Activated naive CD4-positive, alpha-beta T cell (primary cell): ENCODE data around the gene PNMT.

Experiments used
- DNase-seq, 4 experiments: peaks; one replicate each; lab custom pipeline; 2025; lab: John Stamatoyannopoulos, UW

Gene PNMT

GRCh38 chr17:39633570-39634183 is 34.6 kb upstream of the PNMT start:
- no peak for DNase-seq

GRCh38 chr17:39634384-39634871 is 33.8 kb upstream of the PNMT start:
- no peak for DNase-seq

- no peak for DNase-seq
Measured at GRCh38 chr17:39635614-39636176, 32.6 kb upstream of the PNMT start.

- DNase-seq, result no peak
Measured at GRCh38 chr17:39636587-39636926, 31.7 kb upstream of the PNMT start.

- peak; percentile 66 to 91 (median 78) for DNase-seq
Measured at GRCh38 chr17:39636927-39637736, 31.1 kb upstream of the PNMT start, which contains the start of gene STARD3. Gene STARD3 (plus strand): TSS chr17:39637144. CDS start chr17:39653532, 16,388 bp downstream.

GRCh38 chr17:39638317-39638716 is 29.9 kb upstream of the PNMT start:
- DNase-seq, result no peak

GRCh38 chr17:39639043-39639442 is 29.2 kb upstream of the PNMT start:
- DNase-seq, result no peak

- DNase-seq, result no peak
Measured at GRCh38 chr17:39639566-39640458, 28.4 kb upstream of the PNMT start.

GRCh38 chr17:39640591-39641031 is 27.6 kb upstream of the PNMT start:
- DNase-seq, result no peak

- no peak for DNase-seq
Measured at GRCh38 chr17:39641097-39641496, 27.2 kb upstream of the PNMT start.

GRCh38 chr17:39641883-39642282 is 26.4 kb upstream of the PNMT start:
- no peak for DNase-seq

GRCh38 chr17:39642291-39643074 is 25.8 kb upstream of the PNMT start:
- DNase-seq, result no peak

- no peak for DNase-seq
Measured at GRCh38 chr17:39643271-39643670, 25.0 kb upstream of the PNMT start.

- no peak for DNase-seq
Measured at GRCh38 chr17:39647256-39647655, 21.0 kb upstream of the PNMT start.

- DNase-seq, result no peak
Measured at GRCh38 chr17:39648616-39649366, 19.5 kb upstream of the PNMT start.

- DNase-seq, result no peak
Measured at GRCh38 chr17:39650121-39650579, 18.1 kb upstream of the PNMT start.

- DNase-seq, result no peak
Measured at GRCh38 chr17:39651923-39652586, 16.2 kb upstream of the PNMT start.

- DNase-seq, result no peak
Measured at GRCh38 chr17:39652587-39653315, 15.5 kb upstream of the PNMT start.

GRCh38 chr17:39653316-39653661 is 15.0 kb upstream of the PNMT start:
- DNase-seq, result no peak
